BE2C (cell line): ENCODE results near the gene RAB11A.

Source experiments
- DNase-seq: peaks from one replicate; pipeline ENCODE4 v3.0.0-alpha.2; 2020
- H3K27me3 ChIP-seq: fragments of 250-450 bp; sonication (Bioruptor Pico); 2 replicates; pipeline ENCODE4 v1.5.1; 2020; ENCODE audit warnings: mild to moderate bottlenecking
- H3K36me3 ChIP-seq: fragments of 250-450 bp; sonication (Bioruptor Pico); 2 replicates; pipeline ENCODE4 v1.5.1; 2020; ENCODE audit warnings: mild to moderate bottlenecking
- H3K4me1 ChIP-seq: fragments of 250-450 bp; sonication (Bioruptor Pico); 2 replicates; pipeline ENCODE4 v1.5.1; 2020
- H3K4me3 ChIP-seq: 2 replicates; pipeline ENCODE4 v1.5.1; 2011; ENCODE audit warnings: low read depth, low read length
- H3K9me3 ChIP-seq: fragments of 250-450 bp; sonication (Bioruptor Pico); 2 replicates; pipeline ENCODE4 v1.5.1; 2020
- TF ChIP-seq, protein P1 (sequence below): IDR thresholded peaks from 2 replicates; pipeline ENCODE4 v1.5.1; 2012; ENCODE audit warnings: mild to moderate bottlenecking, low read depth, low read length

The RAB11A gene

DNA sequence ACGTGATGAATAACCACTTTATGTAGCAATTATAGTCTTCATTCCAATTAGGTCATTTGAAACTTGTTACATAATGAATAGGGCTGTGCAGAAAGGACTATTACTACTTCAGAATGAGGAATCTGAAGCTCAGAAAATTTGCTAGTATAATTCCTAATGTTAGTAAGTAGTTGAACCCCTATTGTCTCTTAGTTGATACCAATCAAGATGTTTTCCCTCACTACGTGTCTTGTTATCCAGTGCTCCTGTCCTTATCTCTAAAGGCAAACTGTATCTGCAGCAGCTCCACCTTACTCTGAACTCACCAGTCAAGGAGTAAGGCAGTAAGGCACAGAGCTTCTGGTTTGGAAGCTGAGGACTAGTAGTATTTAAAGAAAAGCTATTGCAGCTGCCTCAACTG is 32.0 kb downstream of the RAB11A start:
- peaks cover 14% of the 10 kb centered on the region for H3K36me3 ChIP-seq
- DNase-seq = no peak
- TF ChIP-seq, protein P1, sequence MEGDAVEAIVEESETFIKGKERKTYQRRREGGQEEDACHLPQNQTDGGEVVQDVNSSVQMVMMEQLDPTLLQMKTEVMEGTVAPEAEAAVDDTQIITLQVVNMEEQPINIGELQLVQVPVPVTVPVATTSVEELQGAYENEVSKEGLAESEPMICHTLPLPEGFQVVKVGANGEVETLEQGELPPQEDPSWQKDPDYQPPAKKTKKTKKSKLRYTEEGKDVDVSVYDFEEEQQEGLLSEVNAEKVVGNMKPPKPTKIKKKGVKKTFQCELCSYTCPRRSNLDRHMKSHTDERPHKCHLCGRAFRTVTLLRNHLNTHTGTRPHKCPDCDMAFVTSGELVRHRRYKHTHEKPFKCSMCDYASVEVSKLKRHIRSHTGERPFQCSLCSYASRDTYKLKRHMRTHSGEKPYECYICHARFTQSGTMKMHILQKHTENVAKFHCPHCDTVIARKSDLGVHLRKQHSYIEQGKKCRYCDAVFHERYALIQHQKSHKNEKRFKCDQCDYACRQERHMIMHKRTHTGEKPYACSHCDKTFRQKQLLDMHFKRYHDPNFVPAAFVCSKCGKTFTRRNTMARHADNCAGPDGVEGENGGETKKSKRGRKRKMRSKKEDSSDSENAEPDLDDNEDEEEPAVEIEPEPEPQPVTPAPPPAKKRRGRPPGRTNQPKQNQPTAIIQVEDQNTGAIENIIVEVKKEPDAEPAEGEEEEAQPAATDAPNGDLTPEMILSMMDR = no peak
- H3K9me3 ChIP-seq = no peaks in the 10 kb centered on the region
- H3K4me3 ChIP-seq = no peak overlapping the region
- no peaks in the 10 kb centered on the region for H3K27me3 ChIP-seq
- H3K4me1 ChIP-seq = no peaks in the 10 kb centered on the region

DNA sequence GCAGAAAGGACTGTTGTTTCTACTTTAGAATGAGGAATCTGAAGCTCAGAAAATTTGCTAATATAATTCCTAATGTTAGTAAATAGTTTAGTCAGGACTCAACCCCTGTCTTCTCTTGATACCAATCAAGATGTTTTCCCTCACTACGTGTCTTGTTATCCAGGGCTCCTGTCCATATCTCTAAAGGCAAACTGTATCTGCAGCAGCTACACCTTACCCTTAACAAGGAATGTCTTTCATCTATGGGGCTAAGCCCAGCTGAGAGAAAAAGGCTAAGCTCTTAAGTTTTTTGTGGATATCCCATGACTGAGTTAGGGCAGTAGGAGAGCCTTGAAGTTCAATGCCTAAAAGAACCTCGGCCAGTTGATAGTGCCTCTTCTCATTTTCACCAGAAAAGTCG is 32.5 kb downstream of the RAB11A start:
- no peak for DNase-seq
- Histone ChIP-seq H3K4me1 (no peaks in the 10 kb centered on the region), H3K27me3 (no peaks in the 10 kb centered on the region), H3K36me3 (peaks cover 12% of the 10 kb centered on the region), H3K9me3 (no peaks in the 10 kb centered on the region), H3K4me3 (no peak overlapping the region)
- TF ChIP-seq, protein P1 = no peak

DNA sequence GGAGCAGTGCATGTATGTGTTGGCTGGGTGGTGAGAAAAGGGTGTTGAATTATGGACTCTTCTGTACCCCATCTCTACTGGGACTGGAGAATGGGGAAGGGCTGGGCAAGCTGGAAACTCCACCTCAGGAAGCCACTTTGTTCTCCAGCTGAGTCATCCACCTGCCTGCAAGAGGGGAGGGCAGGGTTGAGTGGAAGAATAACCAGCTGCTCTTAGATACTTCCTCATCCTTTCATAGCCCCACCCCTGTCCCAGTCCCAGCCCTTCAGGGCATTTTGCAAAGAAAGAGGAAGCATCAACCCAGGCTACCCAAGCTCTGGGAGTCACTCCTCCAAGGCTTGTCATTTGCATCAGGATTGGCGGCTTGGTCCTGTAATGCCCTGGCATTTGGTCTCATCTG is 33.1 kb downstream of the RAB11A start:
- Histone ChIP-seq H3K9me3 (no peaks in the 10 kb centered on the region), H3K36me3 (peaks cover 12% of the 10 kb centered on the region), H3K27me3 (no peaks in the 10 kb centered on the region), H3K4me3 (no peak overlapping the region), H3K4me1 (no peaks in the 10 kb centered on the region)
- TF ChIP-seq, protein P1 = no peak
- DNase-seq = no peak

DNA sequence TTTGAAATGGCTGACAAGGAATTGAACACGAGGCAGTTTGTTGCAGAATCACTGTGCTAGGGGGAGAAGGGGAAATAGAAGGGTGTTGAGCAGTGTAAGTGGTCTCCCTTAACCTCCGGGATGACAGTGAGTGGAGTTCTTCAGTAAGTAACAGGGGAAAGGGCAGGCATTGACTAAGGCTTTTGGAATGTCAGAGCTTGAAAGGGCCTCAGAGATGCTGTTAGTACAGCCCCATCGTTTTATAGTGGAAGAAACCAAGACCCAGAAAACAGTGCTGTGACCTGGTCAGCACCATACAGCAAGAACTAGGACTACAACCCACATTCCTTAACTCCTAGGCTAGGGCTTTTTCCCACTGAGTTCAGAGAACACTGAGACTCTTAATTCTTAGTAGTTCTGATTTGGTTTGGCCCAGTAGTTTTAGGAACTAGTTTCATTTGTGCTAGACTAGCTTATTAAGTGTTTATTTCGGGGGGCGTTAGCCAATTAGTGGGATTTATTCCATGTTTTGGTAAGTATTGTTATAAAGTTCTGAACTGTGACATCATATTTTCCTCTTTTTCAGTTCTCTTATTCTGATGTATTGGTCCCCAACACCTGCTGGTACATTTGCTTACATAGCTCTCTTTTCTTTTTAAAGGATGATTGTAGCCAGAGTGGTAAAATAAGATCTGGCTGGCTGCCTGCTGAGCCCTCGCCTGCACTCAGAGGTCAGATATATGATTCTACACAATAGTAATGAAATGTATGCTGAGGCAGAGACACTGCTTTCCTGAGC is 34.2 kb downstream of the RAB11A start:
- TF ChIP-seq, protein P1 = no peak
- DNase-seq = no peak
- Histone ChIP-seq H3K9me3 (no peaks in the 10 kb centered on the region), H3K4me3 (no peak overlapping the region), H3K27me3 (no peaks in the 10 kb centered on the region), H3K4me1 (no peaks in the 10 kb centered on the region), H3K36me3 (peaks cover 6% of the 10 kb centered on the region)

DNA sequence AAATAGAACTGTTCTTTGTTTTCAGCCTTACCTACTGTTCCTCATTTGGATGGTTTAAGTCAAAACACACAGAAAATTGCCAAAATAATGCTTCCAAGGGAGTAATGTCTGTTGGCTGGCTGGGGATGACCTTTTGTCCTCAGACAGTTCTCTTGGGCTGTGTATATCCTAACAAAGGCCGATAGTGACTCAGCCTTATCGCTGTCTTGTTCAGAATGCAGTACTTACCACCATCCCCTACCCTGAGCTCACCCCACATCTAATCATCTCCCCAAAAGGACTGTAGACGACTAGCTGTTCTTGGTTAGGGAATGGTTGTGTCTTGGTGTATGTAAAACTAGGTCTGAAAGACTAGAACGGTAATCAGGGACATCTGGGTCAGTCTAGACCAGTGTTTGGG is 35.0 kb downstream of the RAB11A start:
- Histone ChIP-seq H3K36me3 (peaks cover 4% of the 10 kb centered on the region), H3K4me1 (no peaks in the 10 kb centered on the region), H3K9me3 (no peaks in the 10 kb centered on the region), H3K27me3 (no peaks in the 10 kb centered on the region), H3K4me3 (no peak overlapping the region)
- no peak for DNase-seq
- TF ChIP-seq, protein P1 = no peak

DNA sequence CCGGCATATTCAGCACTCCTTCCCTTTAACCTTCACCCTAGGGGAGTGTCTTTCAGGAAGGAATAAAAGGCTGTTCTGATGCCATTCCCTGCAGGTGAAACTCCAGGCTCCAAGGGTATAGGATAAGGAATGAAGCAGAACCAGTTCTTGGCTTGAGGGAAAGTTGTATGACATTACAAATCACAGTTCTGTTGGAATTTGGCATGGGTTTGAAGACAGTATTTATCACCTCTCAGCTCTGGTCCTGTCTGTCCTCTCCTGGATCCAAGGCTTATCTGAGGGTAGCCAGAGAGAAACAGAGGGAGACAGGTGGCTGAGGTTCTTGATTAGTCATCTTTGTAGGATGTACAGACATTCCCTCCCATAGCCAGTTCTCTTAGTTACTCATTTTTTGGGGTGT is 37.1 kb downstream of the RAB11A start:
- no peaks in the 10 kb centered on the region for H3K9me3 ChIP-seq
- H3K4me3 ChIP-seq = no peak overlapping the region
- no peaks in the 10 kb centered on the region for H3K4me1 ChIP-seq
- TF ChIP-seq, protein P1 = no peak
- DNase-seq = no peak
- no peaks in the 10 kb centered on the region for H3K27me3 ChIP-seq
- H3K36me3 ChIP-seq = no peaks in the 10 kb centered on the region; the same call in 1 of the 2 replicates
